KG1 (cell line): Measurements from ENCODE around the gene ZNF692.

ENCODE experiments used
- DNase-seq: peaks from one replicate; lab custom pipeline; 2025; lab: John Stamatoyannopoulos, UW

ZNF692 gene

DNA sequence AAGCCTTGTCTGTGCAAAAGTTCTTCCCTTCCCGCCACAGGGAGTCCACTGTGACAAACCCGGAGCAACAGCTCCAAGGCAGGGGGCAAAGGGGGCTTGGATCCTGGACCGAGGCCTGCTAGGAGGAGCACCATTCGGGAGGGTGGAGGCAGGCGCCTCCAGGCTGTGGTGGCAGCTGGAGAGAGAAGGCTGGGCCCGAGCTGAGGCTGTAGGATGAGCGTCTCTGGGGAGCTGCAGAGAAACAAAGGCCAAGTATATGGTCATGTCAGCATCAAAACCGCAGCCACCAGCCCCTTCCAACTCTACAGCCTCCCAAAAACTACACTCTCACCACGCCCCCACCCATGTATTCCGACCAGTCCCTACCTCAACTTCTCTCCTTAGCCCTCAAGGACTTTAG lies 33.7 kb downstream of the ZNF692 start:
- no peak for DNase-seq

DNA sequence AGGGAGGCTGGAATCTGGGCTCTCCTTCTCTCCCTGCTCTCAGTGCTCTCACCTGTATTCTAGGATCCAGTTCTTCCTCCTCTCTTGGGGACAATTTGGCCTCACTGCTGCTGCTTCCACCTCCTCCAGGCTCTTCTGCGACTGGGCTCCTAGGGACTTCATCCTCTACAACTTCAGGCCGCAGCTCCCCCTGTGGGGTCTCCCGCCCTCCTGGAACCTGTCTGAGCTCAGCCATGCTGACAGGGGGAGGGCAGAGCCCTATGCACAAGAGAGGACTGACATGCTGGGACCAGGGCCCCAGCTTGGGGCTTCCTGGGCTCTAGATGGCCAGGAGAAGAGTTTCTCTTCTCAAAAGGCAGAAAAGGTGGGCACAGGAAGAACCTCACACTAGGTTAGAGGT lies 34.2 kb downstream of the ZNF692 start:
- DNase-seq = no peak

DNA sequence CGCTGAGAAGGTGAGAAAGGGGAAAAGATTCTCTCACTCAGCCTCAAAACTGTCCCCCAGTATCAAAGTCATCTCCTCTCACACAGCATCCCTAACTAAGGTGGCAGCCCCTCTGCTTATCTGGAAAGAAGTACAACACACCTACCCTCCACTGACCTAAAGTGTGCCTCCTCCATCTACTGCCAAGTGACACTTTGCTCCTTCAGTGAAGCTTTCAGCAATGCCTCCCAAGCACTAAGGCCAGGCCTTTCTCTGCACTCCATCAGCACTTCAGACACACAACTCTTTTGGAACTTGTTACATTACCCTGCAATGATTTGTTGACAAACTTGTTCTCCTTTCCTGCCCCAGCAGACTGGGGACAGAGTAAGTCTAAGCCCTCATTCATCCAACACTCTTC lies 34.6 kb downstream of the ZNF692 start:
- DNase-seq = no peak

DNA sequence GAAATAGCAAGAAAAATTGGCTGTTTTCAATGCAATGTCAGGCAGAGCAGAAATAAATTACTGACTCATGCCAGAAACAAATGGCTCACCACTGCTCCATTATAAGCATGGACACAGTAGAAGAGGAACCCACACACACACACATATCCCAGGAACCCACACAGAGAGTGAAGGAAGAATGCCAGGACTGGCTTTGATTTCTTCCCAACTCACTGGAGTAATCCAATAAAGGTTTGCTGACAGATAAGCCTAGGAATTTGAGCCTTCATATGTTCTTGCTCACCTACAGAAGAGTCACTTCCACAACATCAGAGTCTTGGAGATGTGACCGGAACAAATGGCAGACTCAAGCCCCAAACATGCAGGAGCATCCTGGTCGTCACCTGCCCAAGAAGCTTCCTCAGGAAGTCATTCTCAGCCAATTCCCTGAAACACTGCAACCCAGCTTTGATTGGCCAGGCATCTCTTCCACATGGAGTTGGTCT lies 35.3 kb downstream of the ZNF692 start:
- DNase-seq = no peak

DNA sequence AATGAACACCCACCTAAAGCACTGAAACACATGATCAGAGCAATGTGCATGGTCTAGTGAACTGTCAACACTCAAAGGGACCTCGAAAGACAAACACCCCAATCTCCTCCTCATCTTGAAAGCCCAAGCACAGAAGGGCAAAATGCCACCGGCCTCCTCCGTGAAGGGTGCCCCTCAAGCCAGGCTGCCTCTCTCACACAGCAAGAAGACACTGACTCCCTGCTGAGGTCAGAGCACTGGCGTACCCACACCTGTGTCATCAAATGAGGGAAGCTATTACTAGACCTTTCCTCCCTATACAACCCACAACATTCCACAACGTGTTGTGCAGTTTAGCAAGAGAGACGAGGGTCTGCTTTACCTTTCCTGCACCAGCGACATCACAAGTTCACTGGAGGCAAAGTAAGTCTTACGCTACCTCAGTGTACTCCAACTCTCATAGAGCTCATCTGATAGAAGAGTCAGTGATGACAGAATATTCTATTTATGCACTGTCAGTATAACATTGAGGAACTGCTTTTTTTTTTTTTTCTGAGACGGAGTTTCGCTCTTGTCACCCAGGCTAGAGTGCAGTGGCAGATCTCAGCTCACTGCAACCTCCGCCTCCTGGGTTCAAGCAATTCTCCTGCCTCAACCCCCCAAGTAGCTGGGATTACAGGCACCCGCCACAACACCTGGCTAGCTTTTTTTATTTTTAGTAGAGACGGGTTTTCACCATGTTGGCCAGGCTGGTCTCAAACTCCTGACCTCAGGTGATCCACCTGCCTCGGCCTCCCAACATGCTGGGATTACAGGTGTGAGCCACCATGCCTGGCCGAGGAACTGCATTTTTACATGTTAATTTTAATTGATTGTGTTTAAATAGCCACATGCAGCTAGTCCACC lies 36.5 kb downstream of the ZNF692 start:
- DNase-seq = no peak

DNA sequence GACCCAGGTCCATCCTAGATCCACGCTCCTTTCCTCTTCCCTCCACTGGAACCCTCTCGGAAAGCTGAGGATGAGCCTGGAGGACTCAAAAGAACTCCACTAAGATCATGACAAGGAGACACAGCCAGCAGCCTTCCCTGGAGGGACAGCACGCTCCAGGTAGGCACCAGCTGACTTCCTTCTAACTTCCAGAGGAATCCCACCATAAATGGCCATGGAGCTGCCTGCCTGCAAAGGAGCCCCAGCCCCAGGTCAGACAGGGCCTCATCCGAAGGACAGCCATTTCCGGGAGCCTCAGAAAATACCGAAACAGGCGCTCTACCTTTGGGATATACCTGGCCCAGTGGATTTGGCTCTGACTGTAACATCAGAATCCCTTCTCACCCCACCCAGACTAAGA lies 37.2 kb downstream of the ZNF692 start:
- DNase-seq = no peak

DNA sequence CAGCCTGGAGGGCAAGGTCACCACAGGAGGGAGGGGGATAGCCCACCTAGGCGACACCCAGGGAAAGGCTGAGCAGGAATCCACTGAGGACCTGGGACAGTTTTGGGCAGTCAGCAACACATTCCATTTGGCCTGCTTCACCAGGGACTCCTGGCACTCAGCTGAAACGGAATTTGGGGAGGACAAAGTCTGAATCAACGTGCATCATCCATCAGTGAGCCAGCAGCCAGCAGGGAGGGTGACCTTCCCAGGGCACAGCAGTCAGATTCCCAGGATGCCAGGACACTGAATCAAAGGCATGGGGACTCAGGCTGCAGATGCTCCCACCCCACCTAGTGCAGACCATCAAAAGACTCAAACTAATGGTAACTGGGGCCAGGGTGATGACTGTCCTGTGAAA lies 37.8 kb downstream of the ZNF692 start:
- no peak for DNase-seq

GRCh38 chr1:248820041-248820585 lies 38.8 kb downstream of the ZNF692 start:
- no peak for DNase-seq

DNA sequence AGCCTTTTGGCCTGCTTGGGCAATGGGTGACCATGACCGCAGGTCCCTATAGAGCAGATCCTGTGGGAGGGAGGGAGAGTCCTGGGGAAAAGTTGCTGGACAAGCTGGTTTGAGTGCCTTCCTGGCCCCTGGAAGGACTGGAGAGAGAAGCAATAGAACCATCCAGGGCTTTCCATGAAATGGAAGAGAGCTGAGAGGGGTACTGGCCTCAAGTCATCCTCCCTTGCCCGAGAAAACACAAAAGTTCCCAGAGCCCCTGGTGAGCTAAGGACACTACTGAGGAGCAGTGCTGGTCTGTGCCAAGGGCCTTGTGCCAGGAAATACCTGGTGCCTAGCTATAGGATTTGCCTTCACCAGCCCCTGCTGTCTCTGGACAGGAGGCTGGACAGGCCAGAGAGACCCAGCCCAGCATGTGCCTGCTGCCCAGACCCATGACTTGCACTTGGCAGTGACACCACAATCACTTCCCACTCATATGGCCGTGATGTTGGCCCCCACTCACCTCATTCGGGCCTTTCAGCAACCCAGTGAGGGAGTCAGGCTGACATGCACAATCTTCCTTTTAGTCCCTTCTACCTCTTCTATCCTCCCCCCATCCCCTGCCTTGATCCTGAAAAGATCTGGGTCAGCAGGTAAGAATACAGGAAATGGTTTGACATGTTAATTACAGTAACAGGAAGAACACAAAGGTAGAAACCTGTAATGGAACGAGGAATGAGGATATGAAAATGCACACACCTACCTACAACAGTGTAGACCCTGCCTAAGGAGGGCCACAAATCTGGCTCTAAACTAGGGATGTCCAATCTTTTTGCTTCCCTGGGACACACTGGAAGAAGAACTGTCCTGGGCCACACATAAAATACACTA lies 40.1 kb downstream of the ZNF692 start:
- no peak for DNase-seq

DNA sequence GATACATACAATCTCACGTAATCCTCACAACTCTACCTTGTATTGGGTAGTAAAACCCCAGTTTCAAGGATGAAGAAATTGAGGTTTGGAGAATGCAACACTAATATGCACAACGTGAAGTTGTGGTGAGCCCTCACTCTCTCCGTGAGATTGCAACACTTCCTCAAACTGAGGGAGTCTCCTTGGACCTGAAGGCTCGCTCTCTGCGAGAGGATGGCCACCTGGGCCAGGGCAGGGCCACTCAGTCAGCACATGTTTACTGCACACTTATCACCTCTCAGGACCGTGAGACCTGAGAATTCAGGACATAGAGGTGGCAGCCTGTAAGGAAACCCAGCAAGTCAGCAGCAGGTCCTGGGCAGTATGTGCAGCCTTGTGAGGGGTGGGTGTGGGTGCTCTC lies 41.8 kb downstream of the ZNF692 start:
- peak; percentile 69 for DNase-seq

GRCh38 chr1:248816042-248816851 lies 42.6 kb downstream of the ZNF692 start:
- DNase-seq = no peak

DNA sequence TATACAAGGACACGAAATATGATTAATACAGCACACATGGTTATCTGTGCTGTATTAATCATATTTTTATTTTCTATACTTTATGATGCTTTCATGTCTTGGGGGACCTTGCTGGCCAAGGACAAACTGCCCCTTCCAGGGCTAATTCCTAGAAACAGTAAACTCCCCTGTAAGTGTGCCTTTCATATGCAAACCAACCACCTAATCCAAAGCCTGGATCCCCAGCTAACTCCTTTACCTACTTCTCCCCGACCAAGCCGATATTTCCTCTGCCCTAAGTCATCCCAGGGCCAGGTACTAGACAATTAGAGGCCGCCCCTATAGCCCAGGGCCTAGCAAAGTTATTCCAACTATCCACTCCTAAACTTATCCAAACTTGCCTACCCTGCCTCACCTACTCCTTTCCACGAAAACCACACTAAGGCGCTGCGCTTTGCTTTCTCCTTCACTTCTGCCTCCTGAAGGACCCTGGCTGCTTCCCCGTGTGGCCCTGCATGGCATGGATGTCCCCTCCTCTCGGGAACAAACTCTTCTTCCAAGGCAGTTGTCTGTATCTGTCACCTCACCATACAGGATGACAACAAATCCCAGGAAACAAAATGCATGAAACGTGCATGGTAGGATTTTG lies 43.4 kb downstream of the ZNF692 start:
- DNase-seq = no peak

GRCh38 chr1:248814351-248814750 lies 44.5 kb downstream of the ZNF692 start:
- DNase-seq = no peak

- DNase-seq = no peak
These were observed 45.3 kb downstream of the ZNF692 start for GRCh38 chr1:248813546-248813945.

DNA sequence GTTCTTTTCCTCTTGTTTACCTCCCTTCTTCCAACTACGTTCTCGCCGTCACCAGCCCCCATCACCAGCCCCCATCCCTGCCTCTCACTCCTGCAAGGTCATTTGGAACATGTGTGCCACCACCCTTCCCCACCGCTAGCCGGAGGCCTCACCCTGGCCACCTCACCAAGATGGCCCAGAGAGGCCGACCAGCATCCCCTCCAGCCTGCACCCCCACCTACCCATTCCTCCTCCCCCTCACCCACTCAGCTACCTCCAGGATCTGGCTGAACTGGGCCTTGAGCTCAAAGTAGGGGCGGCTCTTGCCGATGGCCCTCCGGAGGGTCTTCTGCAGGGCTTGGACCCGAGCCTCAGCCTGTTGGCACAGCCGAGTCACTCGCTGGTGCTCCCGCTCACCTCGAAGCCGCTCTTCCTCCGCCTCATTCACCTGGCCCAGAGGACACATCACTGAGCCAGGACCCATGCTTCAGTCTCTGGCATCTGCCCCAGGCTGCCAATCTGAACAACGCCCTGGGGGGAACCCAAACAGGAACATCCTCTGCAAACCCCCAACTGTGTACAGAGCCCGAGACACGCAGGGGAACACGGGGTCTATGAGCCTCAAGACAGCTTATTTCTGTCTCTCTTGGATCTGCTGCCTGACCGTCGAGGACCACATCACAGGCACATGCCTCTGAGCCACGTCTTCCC lies 46.0 kb downstream of the ZNF692 start:
- no peak for DNase-seq

DNA sequence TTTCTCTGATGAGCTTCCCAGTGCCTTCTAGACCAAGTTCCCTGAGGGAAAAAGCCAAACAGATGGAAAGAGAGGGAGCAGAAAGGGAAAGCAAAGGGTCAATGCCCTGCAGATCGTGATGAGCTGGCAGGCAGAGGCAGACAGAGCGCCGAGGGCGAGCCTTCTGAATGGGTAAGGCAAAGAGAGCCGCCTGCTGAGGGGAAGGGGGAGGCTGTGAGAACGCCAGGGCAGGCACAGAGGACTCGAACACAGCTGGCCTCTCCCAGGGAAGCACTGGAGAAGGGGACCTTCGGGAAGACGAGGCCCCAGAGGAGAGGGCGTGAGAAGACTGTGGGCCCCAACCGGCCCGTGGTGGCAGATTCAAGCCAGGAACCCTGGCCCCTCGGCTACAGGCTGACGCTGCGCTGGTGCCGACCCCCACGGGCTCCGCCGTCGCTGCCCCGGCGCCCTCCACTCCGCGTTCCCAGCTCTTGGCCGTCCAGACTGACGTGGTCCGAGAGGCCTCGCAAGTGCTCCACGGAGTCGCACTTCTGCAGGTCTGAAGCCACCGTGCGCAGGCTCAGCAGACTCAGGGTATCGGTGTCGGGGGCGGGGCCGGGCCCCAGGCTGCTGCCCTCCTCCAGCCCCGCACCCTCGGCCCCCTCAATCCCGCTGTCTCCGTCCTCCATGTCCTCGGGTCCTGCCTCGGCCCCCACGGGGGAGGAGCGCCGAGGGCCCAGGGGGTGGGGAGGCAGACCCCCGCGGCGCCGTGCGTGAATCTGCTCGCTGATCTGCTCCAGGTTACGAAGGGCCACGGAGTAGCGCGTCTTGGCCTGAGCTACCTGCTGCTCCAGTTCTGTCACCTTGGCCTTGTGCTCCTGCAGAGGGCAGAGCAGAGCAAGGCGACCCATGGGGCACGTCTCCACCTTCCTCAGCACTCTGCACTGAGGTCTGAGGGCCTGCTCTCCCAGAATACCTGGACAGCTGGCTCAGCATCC lies 47.1 kb downstream of the ZNF692 start:
- no peak for DNase-seq

DNA sequence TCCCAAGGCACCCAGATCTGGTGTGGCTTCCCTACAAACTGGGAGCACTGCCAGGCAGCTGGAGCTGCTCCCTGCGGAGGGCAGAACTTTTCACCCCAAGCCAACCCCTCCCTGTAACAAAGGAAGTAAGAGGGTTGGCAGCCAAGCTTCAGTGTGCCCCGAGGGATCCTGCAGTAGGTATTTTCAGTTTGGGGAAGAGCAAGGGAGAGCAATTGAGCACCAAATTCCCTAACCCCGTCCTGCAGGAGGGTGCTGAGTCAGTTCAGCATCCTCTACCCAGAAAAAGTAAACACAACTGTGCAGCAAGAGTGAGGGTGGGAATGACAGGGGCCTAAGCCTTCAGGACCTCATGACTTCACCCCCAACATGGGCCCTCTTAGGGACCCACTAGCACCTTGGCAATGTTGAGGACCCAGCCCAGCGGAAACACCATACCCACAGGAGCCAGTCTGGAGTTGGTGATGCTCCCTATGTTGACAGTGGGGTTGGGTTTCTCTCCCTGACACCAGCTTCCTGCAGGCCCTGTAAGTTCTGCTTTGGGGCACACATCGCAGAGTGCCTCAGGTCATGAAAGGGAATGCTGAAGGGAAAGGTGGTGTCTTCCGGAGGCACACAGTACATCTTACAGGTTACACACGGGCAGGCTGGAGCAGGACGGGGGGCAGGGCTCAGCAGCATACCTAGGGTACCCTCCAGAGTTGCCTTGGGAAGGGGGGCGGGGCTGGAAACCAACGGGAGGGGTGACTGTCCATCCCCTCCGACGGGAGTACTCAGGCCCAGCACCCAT lies 48.0 kb downstream of the ZNF692 start:
- DNase-seq = no peak

- DNase-seq = no peak
These were observed 48.7 kb downstream of the ZNF692 start for GRCh38 chr1:248810000-248810726.
